Upper lobe of right lung (tissue), 1 donor: Measurements from ENCODE around the gene DLX5. TPM values are rescaled to one million over a fixed set of nuclear protein-coding genes. Genes with fewer than 3 reads are reported as not detected.

Experiments used
- ATAC-seq: fragments of 200-7000 bp; cut with Tn5 transposase; one replicate; pipeline ENCODE4 v1.9.1; 2020; ENCODE audit warnings: mild to moderate bottlenecking, moderate library complexity
- DNase-seq: peaks from one replicate; pipeline ENCODE4 v3.0.0-alpha.2; 2020
- H3K27ac ChIP-seq: fragments of 200-600 bp; one replicate; pipeline ENCODE4 v1.8.0; 2022
- H3K27me3 ChIP-seq: fragments of 200-600 bp; one replicate; pipeline ENCODE4 v1.8.0; 2022; ENCODE audit warnings: mild to moderate bottlenecking
- H3K36me3 ChIP-seq: fragments of 200-600 bp; one replicate; pipeline ENCODE4 v1.8.0; 2022
- H3K4me1 ChIP-seq: fragments of 200-600 bp; one replicate; pipeline ENCODE4 v1.8.0; 2022
- H3K4me3 ChIP-seq: fragments of 200-600 bp; one replicate; pipeline ENCODE4 v1.8.0; 2022; ENCODE audit warnings: mild to moderate bottlenecking
- H3K9me3 ChIP-seq: fragments of 200-600 bp; one replicate; pipeline ENCODE4 v1.8.0; 2022
- intact Hi-C: fragments of 100-400 bp; cut with DNase I; formaldehyde crosslinking; loops from one replicate; pipeline ENCODE4 v1.11.0; 2022
- total RNA-seq: library from RNA; stranded (reverse); fragmentation: NEBNext Ultra II Directional; extraction: Animal tissue kit (Norgen Biotek cat#: 25700); gene quantifications from one replicate; pipeline ENCODE4 v1.2.1, GENCODE V29; 2021
- TF ChIP-seq, protein P1 (sequence below): fragments of 200-600 bp; IDR thresholded peaks from one replicate; pipeline ENCODE4 v1.8.0; 2022; ENCODE audit warnings: antibody characterized with exemption
- donor health status: DM: no; HTN: yes; CAD: no; lungs with severe emphysema.

DLX5 gene
- total RNA-seq, 1 donor from 2014 or later: not detected

DNA sequence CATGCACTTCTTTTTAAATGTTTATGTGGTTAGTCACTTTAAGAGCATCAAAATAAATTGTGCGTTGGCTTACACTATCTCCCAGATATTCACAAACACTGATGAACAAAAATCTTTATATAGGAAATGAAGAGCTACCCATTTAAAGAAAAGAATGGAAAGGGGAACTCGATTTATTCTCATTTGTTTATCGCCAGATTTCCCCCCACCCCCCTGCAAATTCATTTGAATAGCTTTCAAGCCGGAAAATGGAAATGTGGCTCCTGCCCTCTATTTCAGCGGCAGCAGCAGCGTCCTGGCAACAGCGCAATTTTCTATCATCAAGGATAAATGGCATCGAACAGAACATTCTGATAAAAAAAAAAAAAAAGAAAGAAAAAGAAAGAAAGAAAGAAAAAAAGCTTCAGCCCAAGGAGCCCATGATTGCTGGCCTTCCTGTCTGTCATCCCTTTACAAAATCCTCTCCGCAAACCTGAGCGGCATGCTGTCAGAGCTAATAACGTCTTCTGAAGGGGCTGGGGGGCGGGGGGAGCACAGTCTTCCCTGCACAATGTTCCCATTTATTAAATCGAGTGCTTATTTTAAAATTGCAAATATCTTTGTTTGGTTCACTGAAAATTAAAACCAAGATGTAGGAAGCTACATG, 33.0 kb downstream of the DLX5 start:
- ATAC-seq (no peak), DNase-seq (no peak)
- intact Hi-C loops: no loop called here
- TF ChIP-seq, protein P1, sequence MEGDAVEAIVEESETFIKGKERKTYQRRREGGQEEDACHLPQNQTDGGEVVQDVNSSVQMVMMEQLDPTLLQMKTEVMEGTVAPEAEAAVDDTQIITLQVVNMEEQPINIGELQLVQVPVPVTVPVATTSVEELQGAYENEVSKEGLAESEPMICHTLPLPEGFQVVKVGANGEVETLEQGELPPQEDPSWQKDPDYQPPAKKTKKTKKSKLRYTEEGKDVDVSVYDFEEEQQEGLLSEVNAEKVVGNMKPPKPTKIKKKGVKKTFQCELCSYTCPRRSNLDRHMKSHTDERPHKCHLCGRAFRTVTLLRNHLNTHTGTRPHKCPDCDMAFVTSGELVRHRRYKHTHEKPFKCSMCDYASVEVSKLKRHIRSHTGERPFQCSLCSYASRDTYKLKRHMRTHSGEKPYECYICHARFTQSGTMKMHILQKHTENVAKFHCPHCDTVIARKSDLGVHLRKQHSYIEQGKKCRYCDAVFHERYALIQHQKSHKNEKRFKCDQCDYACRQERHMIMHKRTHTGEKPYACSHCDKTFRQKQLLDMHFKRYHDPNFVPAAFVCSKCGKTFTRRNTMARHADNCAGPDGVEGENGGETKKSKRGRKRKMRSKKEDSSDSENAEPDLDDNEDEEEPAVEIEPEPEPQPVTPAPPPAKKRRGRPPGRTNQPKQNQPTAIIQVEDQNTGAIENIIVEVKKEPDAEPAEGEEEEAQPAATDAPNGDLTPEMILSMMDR: no peak
- Histone ChIP-seq H3K27me3 (peaks cover 80% of the 10 kb centered on the region), H3K4me1 (no peaks in the 10 kb centered on the region), H3K27ac (no peak overlapping the region), H3K9me3 (no peaks in the 10 kb centered on the region), H3K4me3 (no peak overlapping the region), H3K36me3 (no peaks in the 10 kb centered on the region)

DNA sequence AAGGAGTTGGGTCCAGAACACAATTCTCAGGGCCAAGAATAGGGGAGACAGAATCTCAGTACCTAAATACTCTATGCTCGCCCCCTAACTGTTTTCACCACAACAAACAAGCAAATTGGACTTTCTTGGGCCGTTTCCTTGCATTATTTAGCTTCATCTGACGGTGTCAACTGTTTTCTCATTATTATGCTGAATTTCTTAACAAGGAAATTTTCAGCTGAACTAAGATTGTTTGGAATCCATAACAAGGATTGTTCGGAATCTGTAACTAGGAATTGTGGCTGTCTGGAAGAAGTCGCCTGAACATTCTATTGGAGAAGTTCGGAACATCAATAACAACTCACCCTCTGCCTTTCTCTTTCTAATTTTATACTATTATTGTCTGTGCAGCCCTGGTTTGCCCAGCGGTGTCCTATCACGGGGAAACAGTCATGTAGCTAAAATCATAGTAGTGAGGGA, 34.7 kb downstream of the DLX5 start:
- Histone ChIP-seq H3K4me3 (no peak overlapping the region), H3K36me3 (no peaks in the 10 kb centered on the region), H3K9me3 (no peaks in the 10 kb centered on the region), H3K27me3 (peaks cover 84% of the 10 kb centered on the region), H3K27ac (no peak overlapping the region), H3K4me1 (no peaks in the 10 kb centered on the region)
- TF ChIP-seq, protein P1: no peak
- no peak for ATAC-seq
- no peak for DNase-seq
- intact Hi-C loops: no loop called here

GRCh38 chr7:96989241-96989858, 35.3 kb downstream of the DLX5 start:
- Histone ChIP-seq H3K9me3 (no peaks in the 10 kb centered on the region), H3K4me3 (no peak overlapping the region), H3K36me3 (no peaks in the 10 kb centered on the region), H3K27ac (no peak overlapping the region), H3K27me3 (peaks cover 79% of the 10 kb centered on the region), H3K4me1 (no peaks in the 10 kb centered on the region)
- ATAC-seq (no peak), DNase-seq (no peak)
- intact Hi-C loops: no loop called here
- TF ChIP-seq, protein P1: no peak

DNA sequence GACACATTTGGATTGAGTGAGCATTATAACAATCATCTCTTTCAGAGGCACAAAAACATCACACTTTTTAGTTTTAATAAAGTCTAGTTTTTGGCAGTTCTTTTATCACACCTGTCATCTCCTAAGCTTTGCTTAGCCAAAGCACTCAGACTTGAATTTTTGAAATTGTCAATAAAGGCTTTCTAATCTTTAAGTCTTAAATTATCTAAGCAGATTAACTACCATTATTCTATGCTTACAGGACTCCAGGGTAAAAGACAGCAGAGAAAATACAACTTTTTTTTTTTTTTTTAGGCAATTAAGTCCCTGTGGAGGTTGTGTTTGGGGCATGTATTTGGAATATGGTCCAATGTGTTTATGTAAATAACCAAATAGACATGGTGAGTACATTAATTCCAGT, 36.9 kb downstream of the DLX5 start:
- ATAC-seq: no peak

GRCh38 chr7:96986901-96987300, 37.7 kb downstream of the DLX5 start:
- no peak overlapping the region for H3K4me3 ChIP-seq
- no peaks in the 10 kb centered on the region for H3K36me3 ChIP-seq
- ATAC-seq: no peak
- no peak for DNase-seq
- TF ChIP-seq, protein P1: no peak
- peaks cover 55% of the 10 kb centered on the region for H3K27me3 ChIP-seq
- H3K9me3 ChIP-seq: no peaks in the 10 kb centered on the region
- no peak overlapping the region for H3K27ac ChIP-seq
- H3K4me1 ChIP-seq: no peaks in the 10 kb centered on the region
- intact Hi-C loops: no loop called here

More for the DNA sequence above, 36.9 kb downstream of the DLX5 start:
- Histone ChIP-seq H3K4me3 (no peak overlapping the region), H3K4me1 (no peaks in the 10 kb centered on the region), H3K27me3 (peaks cover 63% of the 10 kb centered on the region), H3K9me3 (no peaks in the 10 kb centered on the region), H3K27ac (no peak overlapping the region), H3K36me3 (no peaks in the 10 kb centered on the region)
- TF ChIP-seq, protein P1: no peak
- no peak for DNase-seq
- intact Hi-C loops: no loop called here
